GM21447 (cell line): ENCODE results near the gene LARP4B.

Experiments used
- ATAC-seq: cut with Tn5 transposase; IDR thresholded peaks from one replicate; pipeline ENCODE4 v1.9.1; 2021; ENCODE audit not compliant: unreplicated experiment

Gene LARP4B

DNA sequence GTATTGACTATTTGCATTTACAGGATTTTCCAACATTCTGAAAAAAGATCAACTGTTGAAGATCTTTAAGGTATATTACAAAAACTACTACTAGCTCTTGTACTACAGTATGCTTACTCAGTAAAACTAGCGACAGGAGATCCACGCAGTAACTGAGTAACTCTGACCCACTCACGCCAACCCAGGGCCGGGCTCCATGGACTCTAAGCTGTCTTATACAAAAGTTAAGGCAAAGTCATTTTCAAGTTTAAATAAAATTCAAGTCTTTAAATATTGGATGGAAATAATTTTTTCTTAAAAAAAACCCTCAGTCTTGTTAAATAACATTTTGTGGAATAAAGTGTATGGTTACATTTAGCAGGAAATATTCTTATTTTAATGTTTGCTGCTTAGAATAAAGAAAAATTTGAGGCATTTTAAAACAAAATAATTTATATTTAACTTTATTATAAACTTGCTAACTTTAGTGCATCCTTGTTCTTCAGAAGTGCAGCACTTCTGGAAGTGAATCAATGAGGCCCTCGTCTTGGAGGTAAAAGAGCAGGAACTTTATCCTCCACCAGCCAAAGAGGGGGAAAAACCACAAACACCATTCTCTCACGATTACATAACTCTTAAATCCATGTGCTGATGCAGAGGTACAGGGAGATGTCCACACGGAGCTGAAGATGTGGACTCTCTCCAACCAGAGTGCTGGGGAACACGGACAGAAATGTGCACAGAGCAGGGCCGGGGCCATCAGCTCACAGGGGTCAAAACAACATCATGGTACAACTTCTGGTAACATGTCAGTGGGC, 119.9 kb downstream of the LARP4B start:
- no peak for ATAC-seq

DNA sequence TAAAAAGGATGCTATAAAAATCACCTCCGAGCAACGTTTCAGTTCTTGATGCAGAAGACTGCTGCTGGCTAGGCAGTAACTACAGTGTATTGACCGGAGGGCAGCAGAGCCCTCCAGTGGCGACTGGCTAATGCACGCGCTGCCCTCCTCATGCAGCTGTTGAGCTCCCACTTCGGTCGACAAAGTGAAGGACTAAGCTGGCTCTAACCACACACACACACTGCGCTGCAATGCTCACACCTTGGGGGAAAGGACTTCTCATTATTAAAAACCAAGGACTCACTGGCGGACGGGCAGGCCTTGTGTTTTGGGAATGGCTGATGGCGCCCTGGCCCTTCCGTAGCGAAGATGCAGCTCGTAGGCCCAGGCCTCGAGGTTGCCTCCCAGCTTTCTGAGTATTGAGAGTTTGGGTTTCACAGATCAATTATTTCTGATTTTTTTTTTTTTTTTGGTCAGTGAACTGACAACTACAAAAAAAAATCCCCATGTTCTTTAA, 121.1 kb downstream of the LARP4B start:
- no peak for ATAC-seq

DNA sequence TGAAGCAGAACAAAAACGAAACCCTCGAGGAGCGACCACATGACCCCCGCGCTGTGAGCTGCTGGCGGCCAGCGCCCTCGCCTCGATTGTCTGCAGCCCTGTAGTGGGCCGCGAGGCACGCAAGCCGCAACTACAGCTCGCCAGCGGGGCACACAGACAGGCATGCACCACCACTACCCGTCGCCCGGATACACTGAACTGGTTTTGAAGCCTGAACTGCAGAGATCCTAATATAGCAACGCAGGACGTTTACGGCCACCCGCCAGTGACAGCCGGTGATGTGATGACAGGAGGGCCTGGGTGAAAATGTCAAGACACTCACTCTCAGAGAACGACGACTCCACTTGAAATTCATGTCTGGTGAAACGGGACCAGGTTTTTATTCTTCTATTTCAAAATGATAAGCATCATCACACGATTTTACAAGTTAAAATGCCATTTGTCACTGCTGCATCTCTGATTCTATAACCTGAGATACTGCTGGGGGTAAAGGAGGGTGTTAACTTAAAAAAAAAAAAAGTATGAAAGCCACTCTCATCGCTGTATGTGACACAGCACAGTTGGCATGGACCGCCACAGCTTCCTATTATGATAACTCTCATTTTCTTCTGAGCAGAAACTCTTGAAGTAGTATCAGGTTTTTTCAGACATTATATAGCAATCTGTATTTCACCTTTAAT, 121.7 kb downstream of the LARP4B start:
- no peak for ATAC-seq

DNA sequence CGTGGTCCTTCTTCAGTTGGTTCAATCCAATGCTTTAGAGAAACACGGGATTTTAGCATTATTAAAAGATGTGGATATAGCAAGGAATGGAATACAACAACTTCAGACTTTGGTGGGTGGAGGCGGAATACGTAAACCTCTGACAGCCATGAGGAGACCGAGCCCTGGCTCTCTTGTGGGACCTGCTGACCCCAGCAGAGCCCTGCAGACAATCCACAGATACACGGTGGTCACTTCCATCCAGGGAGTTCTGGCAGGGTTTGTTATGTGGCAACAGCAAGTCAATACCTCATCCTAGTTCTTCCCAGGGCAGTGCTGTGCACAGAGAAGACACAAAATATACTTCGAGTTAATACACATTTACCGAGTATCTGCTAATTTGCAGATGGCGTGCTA, 123.5 kb downstream of the LARP4B start:
- ATAC-seq: no peak

DNA sequence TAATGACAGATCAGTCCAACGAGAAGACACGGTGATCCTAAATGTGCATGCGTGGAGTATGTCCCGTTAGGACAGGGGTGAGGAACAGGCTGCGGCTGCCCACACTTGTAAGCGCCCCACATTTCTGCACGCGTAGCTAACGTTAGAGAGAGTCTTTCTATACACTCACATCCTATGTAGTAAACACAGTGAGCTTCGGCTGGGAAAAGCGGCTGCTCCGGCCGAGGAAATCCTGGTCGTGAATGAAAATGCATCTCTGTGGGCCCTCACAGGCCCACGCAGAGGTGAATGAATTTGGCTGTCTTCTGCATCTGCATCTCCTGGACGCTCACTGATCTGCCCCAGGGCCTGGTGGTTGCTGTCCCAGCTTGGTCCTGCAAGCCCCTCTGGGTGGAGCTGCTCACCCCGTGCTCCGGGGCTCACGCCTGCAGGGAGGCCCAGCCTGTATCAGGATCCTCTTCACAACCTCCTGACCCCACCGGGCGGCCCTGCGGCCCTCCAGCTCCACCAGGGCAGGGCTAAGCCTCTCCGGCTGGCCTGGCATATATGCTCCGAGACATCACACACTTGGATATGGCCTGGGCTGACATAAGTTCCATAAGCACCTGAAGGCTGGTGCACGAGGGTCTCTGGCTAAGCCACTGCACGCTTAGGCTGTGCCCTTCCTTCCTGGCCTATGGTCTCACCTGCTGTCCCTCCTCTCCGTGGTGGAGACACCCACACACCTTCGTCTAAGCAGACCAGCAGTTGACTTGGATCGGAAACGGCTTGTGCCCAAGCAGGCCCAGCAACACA, 124.1 kb downstream of the LARP4B start:
- no peak for ATAC-seq

DNA sequence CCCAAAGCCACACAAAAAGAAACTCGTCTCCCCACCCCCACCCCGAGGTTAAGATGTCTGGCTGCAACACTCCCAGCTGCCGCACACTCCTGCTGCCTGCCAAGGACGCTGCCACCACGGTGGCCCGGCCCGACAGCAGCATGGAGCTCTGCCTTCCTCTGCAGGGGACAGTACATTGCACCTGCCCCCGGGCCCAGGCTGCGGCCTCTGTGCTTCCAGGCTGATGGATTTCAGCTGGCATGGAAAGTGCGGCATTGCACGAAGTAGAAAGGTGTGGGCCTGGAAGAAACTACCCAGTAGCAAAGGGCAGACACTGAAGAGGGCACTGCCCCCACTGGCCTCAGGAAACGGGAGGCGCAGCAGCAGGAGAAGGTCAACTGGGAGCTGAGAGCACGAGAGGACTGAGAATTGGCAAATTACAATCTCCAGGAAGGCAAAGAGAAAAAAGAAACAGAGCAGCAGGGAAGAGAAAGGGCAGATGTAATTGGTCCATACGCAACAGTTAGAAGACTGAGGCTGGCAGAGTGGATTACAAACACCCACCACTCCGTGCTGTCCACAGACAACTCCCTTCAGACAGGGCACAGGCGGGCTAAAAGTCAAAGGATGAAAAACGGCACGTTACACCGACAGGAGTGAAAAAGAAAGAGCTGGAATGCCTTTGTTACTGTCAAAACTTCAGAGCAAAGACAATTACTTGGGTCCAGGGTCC, 124.9 kb downstream of the LARP4B start:
- ATAC-seq: no peak

DNA sequence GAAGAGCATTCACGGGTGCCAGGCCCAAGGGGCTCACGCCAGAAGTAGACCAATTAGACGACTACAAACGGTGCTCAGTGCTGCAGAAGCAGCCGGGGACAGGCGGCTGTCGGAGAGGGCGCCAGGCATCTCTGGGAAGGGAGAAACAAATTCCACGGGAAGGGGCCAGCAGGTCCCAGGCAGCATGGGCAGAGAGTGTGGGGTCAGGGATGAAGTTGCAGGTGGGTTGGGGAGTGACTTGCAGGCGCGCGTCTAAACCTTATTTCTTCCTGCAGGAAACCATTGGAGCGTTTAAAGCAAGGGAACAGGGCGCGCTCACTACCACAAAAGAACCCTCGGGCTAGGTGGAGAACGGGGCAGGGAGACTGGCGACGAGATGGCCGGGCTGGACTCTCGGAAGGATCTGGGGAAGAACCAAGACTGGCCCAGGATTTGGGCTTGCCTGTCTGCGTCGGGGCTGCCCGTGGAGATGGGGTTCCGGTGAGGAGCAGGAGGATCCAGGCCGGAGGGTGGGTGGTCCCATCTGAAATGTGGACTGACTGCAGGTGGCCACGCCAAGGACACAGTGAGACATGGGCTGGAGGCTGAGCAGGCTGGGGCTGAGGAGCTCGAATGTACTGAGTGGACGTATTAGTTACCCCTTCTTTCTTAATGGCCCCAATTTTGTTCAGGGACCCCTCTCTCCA, 125.7 kb downstream of the LARP4B start:
- no peak for ATAC-seq

DNA sequence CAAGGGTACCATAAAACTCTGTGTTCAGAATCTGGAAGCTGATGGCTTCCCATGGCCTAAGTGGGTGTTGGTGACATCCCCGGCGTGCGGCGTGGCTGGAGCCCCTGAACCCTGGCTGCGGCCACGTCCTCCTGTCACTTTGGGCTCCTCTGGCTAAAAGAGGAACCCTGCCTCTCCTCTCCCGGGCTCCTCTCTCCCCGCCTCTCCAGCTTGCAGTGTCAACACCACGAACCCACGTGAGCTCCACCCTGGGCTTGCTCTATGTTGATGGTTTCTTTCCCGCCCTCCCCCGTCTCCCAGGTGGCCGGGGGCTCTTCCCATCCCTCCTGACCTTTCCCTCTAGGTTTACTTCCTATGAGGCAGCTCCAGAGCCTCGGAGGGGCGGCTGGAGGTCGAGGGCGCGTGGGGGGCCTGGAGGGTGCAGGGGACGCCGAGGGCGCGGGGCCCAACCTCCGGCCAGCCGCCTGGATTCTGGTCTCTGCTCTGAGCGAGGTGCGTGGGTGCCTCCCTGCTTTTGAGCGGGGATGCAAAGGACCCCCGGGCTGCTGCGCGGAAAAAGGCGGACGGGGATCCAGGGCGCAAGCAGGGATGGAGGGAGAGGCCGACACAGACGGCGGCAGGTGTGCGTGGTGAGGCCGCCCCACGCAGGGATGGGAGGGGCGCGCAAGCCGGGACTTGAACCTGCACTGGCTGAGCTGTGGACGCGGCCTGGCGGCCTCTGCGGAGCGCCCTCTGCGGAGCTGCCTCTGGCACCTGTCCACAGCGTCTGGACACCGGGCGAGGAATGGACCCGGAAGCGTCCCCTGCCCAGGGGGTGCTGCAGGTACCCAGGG, 126.5 kb downstream of the LARP4B start:
- no peak for ATAC-seq

DNA sequence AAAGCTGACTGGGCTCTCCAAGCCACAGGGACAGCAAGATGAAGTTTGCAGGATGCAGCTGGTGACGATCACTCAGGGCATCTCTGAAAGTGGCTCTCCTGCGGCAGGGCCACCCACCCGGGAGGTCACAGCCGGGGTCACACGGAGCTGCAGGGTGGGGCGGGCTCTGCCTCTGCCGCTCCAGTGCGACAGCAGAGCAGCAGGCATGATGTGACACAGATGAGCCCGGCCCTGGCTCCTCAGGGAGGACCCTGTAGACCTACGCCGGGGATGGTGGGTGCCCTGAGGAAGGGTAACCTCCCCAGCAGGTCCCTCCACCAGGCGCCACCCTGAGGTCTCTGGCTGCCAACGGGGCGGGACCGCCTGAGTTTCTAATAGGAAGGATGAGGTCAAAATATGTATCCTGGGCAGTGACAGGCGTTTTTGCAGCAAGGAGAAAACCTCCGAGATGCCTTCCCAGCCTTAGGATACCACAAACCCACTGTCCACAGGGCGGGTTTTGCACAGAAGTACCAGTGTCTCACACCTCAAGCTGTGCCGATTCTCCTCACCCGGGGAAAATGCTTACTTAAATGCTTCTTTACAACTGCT, 127.2 kb downstream of the LARP4B start:
- ATAC-seq: no peak

DNA sequence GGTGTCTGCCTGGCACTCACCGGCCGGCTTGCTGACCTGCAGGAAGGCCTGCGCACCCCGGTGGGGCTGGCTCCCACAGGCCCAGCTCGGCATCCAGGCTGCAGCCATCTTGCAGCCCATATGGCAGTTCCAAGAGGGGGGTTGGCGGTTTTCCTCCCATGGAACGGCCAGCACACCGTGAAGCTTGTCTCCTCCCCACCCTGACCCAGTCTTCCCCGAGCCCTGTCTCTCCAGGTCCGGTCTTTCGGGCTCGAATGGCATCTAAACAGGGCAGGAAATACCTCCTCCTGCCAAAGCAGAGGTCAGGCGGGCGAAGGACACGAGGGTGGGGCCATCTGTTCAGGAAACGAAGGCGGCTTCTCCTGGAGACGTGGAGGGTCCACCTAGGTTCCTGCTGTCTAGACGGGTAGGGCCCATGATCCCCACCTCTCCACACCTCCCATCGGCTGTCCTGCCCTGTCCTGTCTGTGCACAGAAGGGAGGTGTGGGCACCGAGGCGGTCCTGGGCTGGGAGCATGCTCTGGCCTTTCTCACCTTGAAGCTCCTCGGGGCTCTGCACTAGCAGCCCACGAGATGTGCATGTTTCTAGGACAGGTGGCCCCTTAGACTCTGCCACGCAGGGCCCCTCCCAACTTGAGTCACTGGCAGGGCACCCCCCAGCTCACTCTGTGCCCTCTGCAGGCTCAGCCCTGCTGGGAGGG, 128.3 kb downstream of the LARP4B start:
- ATAC-seq: no peak

DNA sequence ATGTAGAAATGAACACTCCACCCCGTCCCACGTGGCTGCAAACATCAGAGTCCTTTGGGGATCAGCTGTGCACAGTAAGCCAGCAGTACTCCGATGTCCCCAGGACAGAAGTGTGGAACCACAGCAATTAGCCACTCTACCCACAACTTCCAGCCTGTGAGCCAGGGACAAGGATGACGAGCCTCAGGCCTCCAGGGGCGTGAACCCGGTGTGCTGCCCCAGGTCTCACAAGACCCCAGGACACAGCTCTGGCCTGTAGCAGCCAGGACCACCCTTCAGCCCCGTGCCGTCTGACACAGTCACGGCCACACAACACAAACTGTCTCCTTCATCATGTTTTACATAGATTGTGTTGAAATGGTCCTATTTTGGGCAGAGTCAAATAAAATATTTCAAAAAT, 129.0 kb downstream of the LARP4B start:
- ATAC-seq: no peak

DNA sequence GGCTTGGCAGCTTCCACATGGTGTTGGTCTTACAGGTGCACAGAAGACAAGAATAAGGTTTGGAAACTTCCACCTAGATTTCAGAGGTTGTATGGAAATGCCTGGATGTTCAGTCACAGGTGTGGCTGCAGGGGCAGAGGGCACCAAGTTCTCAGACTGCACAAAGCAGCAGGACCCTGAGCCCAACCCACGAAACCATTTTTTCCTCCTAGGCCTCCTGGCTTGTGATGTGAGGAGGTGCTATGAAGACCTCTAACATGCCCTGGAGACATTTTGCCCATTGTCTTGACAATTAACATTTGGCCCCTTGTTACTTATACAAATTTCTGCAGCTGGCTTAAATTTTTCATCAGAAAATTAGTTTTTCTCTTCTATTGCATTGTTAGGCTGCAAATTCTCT, 134.3 kb downstream of the LARP4B start:
- ATAC-seq: no peak

DNA sequence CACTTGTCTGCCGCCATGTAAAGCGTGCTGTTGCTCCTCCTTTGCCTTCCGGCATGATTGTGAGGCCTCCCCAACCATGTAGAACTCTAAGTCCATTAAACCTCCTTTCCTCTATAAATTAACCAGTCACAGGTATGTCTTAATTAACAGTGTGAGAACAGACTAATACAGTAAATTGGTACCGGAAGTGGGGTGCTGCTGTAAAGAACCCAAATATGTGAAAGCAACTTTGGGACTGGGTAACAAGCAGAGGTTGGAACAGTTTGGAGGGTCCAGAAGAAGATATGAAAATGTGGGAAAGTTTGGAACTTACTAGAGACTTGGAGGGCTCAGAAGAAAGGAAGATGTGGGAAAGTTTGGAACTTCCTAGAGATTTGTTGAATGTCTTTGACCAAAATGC, 135.3 kb downstream of the LARP4B start:
- no peak for ATAC-seq

DNA sequence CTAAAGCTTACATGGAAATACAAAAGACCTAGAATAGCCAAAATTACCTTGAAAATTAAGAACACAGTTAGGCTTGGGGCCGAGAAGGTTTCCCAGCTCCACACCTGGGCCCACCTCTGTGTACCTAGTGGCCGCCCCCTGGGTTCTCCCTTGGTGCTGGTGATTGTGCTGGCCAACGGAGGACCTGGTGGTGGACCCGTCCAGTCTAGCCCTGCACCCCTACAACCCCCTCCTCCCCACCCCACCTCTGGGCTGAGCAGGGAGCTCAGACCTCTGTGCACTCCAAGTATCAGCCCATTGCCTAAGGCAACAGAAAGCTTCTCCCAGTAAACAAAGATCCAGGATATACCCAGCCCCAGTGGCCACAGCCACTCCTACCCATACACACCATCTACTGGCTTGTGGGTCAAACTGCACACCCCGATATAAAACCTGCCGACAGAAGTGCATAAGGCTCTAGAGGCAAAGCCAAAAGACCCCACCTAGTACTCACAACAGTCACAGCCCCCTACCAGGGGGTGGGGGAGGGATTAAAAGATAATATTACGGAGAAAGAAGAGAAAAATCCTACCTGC, 137.0 kb downstream of the LARP4B start:
- no peak for ATAC-seq

DNA sequence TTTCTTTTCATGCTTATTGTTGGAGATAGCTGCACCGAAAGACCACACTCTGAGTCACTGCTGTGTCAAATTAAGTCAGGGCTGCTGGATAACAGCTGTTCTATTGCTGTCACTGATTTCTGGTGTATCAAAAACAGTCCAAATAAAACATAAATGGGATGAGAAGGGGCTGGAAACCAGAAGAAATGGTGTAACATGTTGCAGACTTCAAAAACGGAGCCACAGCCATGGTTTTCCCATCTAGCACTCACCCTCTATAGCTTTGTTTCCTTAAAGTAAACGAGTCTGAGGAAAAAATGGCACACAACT, 138.8 kb downstream of the LARP4B start:
- no peak for ATAC-seq

DNA sequence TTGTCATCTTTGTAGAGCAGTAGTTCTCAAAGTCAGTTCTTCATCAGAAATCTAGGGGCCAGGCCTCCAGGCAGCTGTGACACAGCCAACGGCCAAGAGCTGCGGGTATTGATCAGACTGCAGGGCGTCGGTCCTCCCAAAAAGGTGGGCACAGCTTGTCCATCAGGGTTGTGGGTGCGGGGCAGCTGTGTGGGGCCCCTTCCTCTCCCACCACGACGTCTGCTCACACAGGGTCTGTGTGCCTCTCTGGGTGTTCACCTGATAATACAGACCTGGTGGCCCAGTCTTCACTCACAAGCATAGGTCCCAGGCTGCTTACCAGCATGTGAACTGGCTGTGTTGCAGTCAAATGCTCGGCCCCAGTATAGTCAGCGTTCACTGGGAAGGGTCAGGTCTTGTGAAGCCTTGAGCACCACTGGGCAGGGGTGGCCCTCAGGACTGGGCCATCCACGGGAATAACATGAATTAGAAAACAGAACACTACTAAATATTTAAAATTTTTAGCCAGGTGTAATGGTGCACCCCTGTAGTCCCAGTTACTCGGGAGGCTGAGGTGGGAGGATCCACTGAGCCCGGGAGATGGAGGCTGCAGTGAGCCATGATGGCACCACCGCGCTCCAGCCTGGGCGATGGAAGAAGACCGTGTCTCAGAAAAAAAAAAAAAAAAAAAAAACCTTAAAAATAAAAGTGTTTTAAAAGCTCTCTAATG, 139.3 kb downstream of the LARP4B start:
- no peak for ATAC-seq

DNA sequence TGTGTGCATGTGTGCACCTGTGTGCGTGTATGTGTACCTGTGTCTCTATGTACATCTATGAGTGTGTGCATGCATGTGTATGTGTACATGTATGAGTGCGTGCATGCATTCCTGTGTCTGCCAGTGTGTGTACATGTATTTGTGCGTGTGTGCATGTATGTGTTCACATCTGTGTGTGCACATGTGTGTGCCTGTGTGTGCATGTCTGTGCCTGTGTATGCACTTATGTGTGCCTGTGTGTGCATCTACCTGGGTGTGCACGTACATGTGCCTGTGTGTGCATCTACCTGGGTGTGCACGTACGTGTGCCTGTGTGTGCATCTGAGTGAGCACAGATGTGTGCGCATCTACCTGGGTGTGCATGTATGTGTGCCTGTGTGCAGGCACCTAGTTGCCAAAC, 139.9 kb downstream of the LARP4B start:
- ATAC-seq: no peak
